Stimulated activated memory B cell treated with anti-CD40 and anti-IgM and Interleukin-4, amounts not matched to agents 10 μg/mL and 1 μg/mL and 100 μg/mL, for 72 hours (primary cell): ENCODE data around the gene CEP57L1.

Source experiments
- ATAC-seq: fragments of 150-1000 bp; cut with Tn5 transposase; 2 replicates; pipeline ENCODE4 v1.10.0; 2021
- H3K27ac Mint-ChIP-seq: one replicate; pipeline ENCODE4 v1.8.0; 2022; ENCODE audit warnings: mild to moderate bottlenecking, mixed read lengths
- H3K27me3 Mint-ChIP-seq: one replicate; pipeline ENCODE4 v1.8.0; 2022; ENCODE audit warnings: mixed read lengths
- H3K36me3 Mint-ChIP-seq: one replicate; pipeline ENCODE4 v1.8.0; 2022; ENCODE audit warnings: mixed read lengths
- H3K4me1 Mint-ChIP-seq: one replicate; pipeline ENCODE4 v1.8.0; 2022; ENCODE audit warnings: mixed read lengths
- H3K4me3 Mint-ChIP-seq: one replicate; pipeline ENCODE4 v1.8.0; 2022; ENCODE audit warnings: mild to moderate bottlenecking, moderate library complexity, mixed read lengths
- H3K9me3 Mint-ChIP-seq: one replicate; pipeline ENCODE4 v1.8.0; 2022; ENCODE audit warnings: mixed read lengths

The CEP57L1 gene

GRCh38 chr6:109192865-109193264 is 97.6 kb downstream of the CEP57L1 start:
- no peaks in the 10 kb centered on the region for H3K36me3 Mint-ChIP-seq

DNA sequence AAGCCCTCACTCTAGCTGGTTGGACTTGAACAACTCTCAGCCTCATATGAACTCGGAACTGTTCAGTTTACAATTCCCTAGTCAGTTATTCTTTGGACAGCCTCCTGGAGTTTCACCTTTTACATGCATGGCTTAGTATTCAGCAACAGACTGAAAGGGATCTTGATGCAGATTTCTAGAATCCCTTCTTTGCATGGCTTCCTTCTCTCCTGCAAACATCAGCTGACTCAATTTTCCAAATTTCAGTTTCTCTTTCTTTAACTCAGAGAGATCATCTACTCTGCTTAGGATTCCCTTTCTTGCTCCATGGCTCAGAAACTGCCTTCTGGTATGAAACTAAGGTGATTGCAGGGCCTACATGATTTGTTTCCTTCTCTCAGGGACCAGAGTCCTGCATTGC is 99.6 kb downstream of the CEP57L1 start:
- H3K4me1 Mint-ChIP-seq, result no peaks in the 10 kb centered on the region
- no peaks in the 10 kb centered on the region for H3K36me3 Mint-ChIP-seq
- ATAC-seq, result no peak
- no peaks in the 10 kb centered on the region for H3K27me3 Mint-ChIP-seq
- peaks cover 15% of the 10 kb centered on the region for H3K9me3 Mint-ChIP-seq
- no peak overlapping the region for H3K27ac Mint-ChIP-seq
- H3K4me3 Mint-ChIP-seq, result no peak overlapping the region

More at GRCh38 chr6:109192865-109193264, 97.6 kb downstream of the CEP57L1 start:
- H3K4me1 Mint-ChIP-seq, result no peaks in the 10 kb centered on the region
- H3K9me3 Mint-ChIP-seq, result peaks cover 15% of the 10 kb centered on the region
- H3K27me3 Mint-ChIP-seq, result no peaks in the 10 kb centered on the region
- no peak overlapping the region for H3K4me3 Mint-ChIP-seq
- ATAC-seq, result no peak
- no peak overlapping the region for H3K27ac Mint-ChIP-seq

DNA sequence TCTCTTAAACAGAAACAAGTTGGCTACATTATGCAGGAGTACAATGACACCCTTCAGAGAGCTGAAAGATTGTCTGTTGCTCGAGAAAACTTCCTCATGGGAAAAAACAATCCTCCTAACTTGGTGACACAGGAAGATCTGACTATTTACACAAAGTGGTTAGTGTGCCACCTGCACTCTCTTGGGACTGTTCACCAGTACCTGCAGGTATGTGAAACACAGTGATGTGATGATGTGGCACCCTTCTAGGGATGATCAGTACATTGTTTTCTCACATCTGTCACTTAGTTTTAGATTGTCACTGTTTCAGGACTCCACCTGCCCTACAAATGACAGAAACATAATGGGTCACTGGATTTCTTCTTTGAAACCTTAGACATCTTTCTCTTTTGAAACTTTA is 101.8 kb downstream of the CEP57L1 start:
- Mint-ChIP-seq H3K27ac (no peak overlapping the region), H3K4me1 (no peaks in the 10 kb centered on the region), H3K36me3 (no peaks in the 10 kb centered on the region), H3K27me3 (no peaks in the 10 kb centered on the region), H3K4me3 (no peak overlapping the region), H3K9me3 (peaks cover 3% of the 10 kb centered on the region)
- no peak for ATAC-seq

DNA sequence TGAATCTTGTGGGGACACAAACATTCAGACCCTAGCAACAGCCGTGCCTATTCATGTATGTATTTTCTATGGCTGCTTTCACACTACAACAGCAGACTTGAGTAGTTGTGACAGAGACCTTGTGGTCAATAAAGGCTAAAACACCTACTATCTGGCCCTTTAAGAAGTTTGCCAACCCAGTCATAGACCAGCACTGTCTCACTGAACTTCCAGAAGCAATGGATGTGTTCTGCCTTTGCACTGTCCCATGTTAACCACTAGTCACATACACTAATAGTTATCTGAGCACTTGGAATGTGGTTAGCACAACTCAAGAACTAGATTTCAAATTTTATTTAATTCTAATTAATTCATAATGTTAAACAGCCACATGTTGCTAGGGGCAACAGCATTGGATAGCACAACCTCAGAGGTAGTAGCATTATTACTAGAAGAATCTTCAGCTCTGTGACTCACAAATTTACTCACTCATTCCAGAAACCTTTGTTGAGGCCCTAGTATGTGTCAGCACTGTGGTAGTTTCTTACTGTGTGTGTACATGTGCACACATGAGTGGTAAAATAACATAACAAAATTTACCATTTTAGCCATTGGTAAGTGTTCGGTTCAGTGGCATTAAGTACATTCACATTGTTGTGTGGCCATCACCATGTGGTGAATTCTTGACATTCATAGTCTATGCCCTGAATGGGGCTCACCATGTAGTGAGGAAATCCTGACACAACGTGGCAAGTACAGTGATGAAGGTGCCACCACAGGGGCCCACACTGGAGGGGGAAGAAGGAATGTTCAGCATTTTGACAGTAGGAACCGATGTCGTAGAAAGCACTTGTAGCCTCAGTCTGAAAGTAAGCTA is 107.3 kb downstream of the CEP57L1 start:
- no peaks in the 10 kb centered on the region for H3K27me3 Mint-ChIP-seq
- no peak overlapping the region for H3K4me3 Mint-ChIP-seq
- no peaks in the 10 kb centered on the region for H3K36me3 Mint-ChIP-seq
- H3K4me1 Mint-ChIP-seq, result no peaks in the 10 kb centered on the region
- H3K9me3 Mint-ChIP-seq, result no peaks in the 10 kb centered on the region
- no peak for ATAC-seq
- no peak overlapping the region for H3K27ac Mint-ChIP-seq

DNA sequence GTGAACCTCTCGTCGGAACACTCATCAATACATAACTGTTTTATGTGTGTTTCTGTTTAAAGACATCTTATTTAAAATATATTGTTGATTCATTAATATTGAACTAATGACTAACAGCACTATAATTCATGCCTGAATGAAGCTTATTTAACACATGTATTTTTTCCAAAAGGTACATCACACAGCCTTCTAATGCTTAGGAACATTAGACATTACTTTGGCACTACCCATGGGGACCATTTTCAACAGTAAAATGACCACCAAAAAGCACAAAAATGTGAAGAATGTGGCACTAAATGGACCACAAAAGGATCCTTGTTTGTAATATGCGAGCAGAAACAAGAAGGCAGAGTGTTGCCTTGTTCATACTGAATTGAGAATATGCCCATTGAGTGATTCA is 109.2 kb downstream of the CEP57L1 start:
- Mint-ChIP-seq H3K9me3 (no peaks in the 10 kb centered on the region), H3K27me3 (no peaks in the 10 kb centered on the region), H3K4me1 (no peaks in the 10 kb centered on the region), H3K4me3 (no peak overlapping the region), H3K36me3 (no peaks in the 10 kb centered on the region), H3K27ac (no peak overlapping the region)
- no peak for ATAC-seq

DNA sequence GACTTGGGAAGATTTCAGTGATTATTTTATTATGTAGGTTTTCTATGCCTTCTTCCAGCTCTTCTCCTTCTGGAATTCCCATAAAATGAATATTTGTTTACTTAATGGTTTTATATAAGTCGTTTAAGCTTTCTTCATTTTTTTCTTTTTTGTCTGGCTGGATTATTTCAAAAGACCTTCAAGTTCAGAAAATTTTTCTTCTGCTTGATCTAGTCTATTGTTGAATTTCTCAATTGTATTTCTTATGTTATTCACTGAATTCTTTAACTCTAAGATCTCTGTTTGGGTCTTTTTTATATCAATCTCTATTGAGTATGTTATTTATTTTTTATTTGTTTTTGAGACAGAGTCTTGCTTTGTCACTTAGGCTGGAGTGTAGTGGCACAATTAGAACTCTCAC is 117.4 kb downstream of the CEP57L1 start:
- no peak overlapping the region for H3K27ac Mint-ChIP-seq
- no peak for ATAC-seq
- H3K9me3 Mint-ChIP-seq, result peaks cover 14% of the 10 kb centered on the region
- no peak overlapping the region for H3K4me3 Mint-ChIP-seq
- no peaks in the 10 kb centered on the region for H3K4me1 Mint-ChIP-seq
- peaks cover 24% of the 10 kb centered on the region for H3K27me3 Mint-ChIP-seq
- H3K36me3 Mint-ChIP-seq, result peaks cover 9% of the 10 kb centered on the region
